ENCODE measurements around the gene SAMD13. TPM values are rescaled to one million over a fixed set of nuclear protein-coding genes. Genes with fewer than 3 reads are reported as not detected.
A peak's percentile ranks its signal among the peaks of the same experiment; 100 is the strongest.

SAMD13 gene
- total and polyA plus RNA-seq, 2 of the 8 experiments (the other 6 are each of a cell fraction or from before 2014, with no cell fraction given), result 0.86 to 2.3 TPM

GRCh38 chr1:84387480-84388163 lies 86.1 kb downstream of the SAMD13 start:
- no peak overlapping the region for H2BK20ac ChIP-seq (ENCODE audit: low read length)
- no peak overlapping the region for H4K8ac ChIP-seq (ENCODE audit: extremely low read depth, insufficient read depth, low read length)
- no peaks in the 10 kb centered on the region for H3K23me2 ChIP-seq (ENCODE audit: low read depth, low read length)
- H4K20me1 ChIP-seq (replicated peaks in 1 of 2; ENCODE audit: control insufficient read depth in 1 of 2, insufficient read depth in 2 of 2, low read length in 2 of 2), result no peaks in the 10 kb centered on the region
- H3K9me3 ChIP-seq (ENCODE audit: insufficient read depth in 2 of 2, low read depth in 1 of 2, low read length in 1 of 2), result no peaks in the 10 kb centered on the region
- H3K4me2 ChIP-seq (ENCODE audit: insufficient read depth in 1 of 2, low read depth in 2 of 2, low read length in 2 of 2), result no peak overlapping the region
- WGBS, 2 experiments (ENCODE audit: extremely low coverage in 1 of 2, insufficient coverage in 1 of 2, insufficient read length in 1 of 2, insufficient replicate concordance in 2 of 2, low coverage in 1 of 2, low lambda C conversion rate in 2 of 2, missing lambda C conversion rate in 1 of 2), result 81% methylated on average over 8 of the region's 8 CpGs; no CpG with 5 or more reads in 1 of the 2 experiments
- no peak overlapping the region for H3K14ac ChIP-seq (ENCODE audit: insufficient read length)
- H3K27ac ChIP-seq (ENCODE audit: low read depth, low read length), result no peak overlapping the region
- no peak overlapping the region for H4K91ac ChIP-seq (replicated peaks; ENCODE audit: insufficient read length, low read length)
- no peak overlapping the region for H2BK15ac ChIP-seq (ENCODE audit: low read length)
- no peaks in the 10 kb centered on the region for H3K27me3 ChIP-seq (replicated peaks in 1 of 4; ENCODE audit: control insufficient read depth in 3 of 4, extremely low read depth in 1 of 4, insufficient read depth in 3 of 4, low read length in 3 of 4)
- H2BK5ac ChIP-seq (ENCODE audit: low read depth, low read length), result no peak overlapping the region
- H2AFZ ChIP-seq (ENCODE audit: low read length), result no peak overlapping the region
- CTCF ChIA-PET (ENCODE audit: partially characterized antibody), result interaction anchor here (0.9 to 1.3 kb wide), 6 partner anchors 10 to 557 kb away, joined by 3 to 5 read pairs (median 3); partner anchors contain the start of gene CTBS
- FAIRE-seq, result no peak
- H3K18ac ChIP-seq (ENCODE audit: extremely low read depth, low read length), result no peak overlapping the region
- no peak overlapping the region for H3K9ac ChIP-seq (replicated peaks in 1 of 4; ENCODE audit: extremely low read depth in 1 of 4, low read depth in 3 of 4, low read length in 3 of 4)
- TF ChIP-seq RAD21 (IDR thresholded peaks at IDR 0.05 in 1 of 2, conservative IDR thresholded peaks at IDR 0.05 in 1 of 2; ENCODE audit: low read depth in 2 of 2, low read length in 2 of 2), result peak; percentile 51 to 56
- no peak for TF ChIP-seq NRF1 (IDR thresholded peaks at IDR 0.05; ENCODE audit: low read depth, low read length)
- TF ChIP-seq CTCF (IDR thresholded peaks at IDR 0.05; ENCODE audit: control extremely low read depth in 1 of 3, insufficient read depth in 1 of 3, low read depth in 1 of 3, low read length in 3 of 3), result peak in 2 of 3 experiments; percentile 24 to 42; a peak in 2 of 4 replicates
- no peak for DNase-seq (ENCODE audit: low read depth in 1 of 2, low spot score in 2 of 2)
- peaks cover 0 to 3% (median 1%) of the 10 kb centered on the region in 4 experiments; a peak in 2 of 7 replicates for H3K4me1 ChIP-seq (replicated peaks in 1 of 4; ENCODE audit: control insufficient read depth in 3 of 4, insufficient read depth in 4 of 4, low read length in 3 of 4)
- H3K4ac ChIP-seq (replicated peaks; ENCODE audit: insufficient read length, low read depth, low read length), result no peak overlapping the region
- H3K23ac ChIP-seq (ENCODE audit: insufficient read length), result no peak overlapping the region
- H3K79me1 ChIP-seq (ENCODE audit: low read depth, low read length), result no peaks in the 10 kb centered on the region
- no peak overlapping the region for H2BK120ac ChIP-seq (replicated peaks; ENCODE audit: low read depth, low read length)
- no peaks in the 10 kb centered on the region for H3K79me2 ChIP-seq (ENCODE audit: control insufficient read depth in 1 of 2, insufficient read depth in 2 of 2, low read length in 2 of 2)
- POLR2A ChIA-PET (ENCODE audit: partially characterized antibody), result no interaction called here
- H2AK5ac ChIP-seq (ENCODE audit: low read depth, low read length), result no peak overlapping the region
- no peak overlapping the region for H3K56ac ChIP-seq (replicated peaks; ENCODE audit: insufficient read length, low read depth, low read length)
- H2BK12ac ChIP-seq (ENCODE audit: low read depth, low read length), result no peak overlapping the region
- no peaks in the 10 kb centered on the region for H3K36me3 ChIP-seq (ENCODE audit: control insufficient read depth in 2 of 4, insufficient read depth in 4 of 4, low read length in 3 of 4)
- H3K4me3 ChIP-seq (ENCODE audit: extremely low read depth in 1 of 4, insufficient read depth in 2 of 4, low read depth in 3 of 4, low read length in 4 of 4), result no peak overlapping the region
- H4K5ac ChIP-seq (ENCODE audit: insufficient read length, low read depth, low read length), result no peak overlapping the region
